GM10248 (cell line): ENCODE data around the gene SPECC1.
"Not testable (repeated sequence)": the region's sequence is repeated elsewhere in the genome, so short reads cannot be mapped to it uniquely, and the experiment has no call there.

ENCODE experiments used
- CTCF ChIA-PET: fragments of 300-600 bp; sonication (Branson Sonifier 250); formaldehyde crosslinking; extraction: SDS; loops from one replicate; lab custom pipeline; 2021; ENCODE audit warnings: antibody characterized with exemption; lab: Yijun Ruan, JAX
- POLR2A ChIA-PET: fragments of 350-650 bp; sonication (Branson Sonifier 250); formaldehyde crosslinking; extraction: SDS; loops from one replicate; lab custom pipeline; 2020; ENCODE audit warnings: antibody characterized with exemption; lab: Yijun Ruan, JAX
- DNase-seq: peaks from one replicate; pipeline ENCODE4 v3.0.0; 2012; ENCODE audit errors: extremely low spot score
- CTCF ChIP-seq: IDR thresholded peaks from 2 replicates; pipeline ENCODE4 v1.5.1; 2012; ENCODE audit warnings: mild to moderate bottlenecking, low read depth; ENCODE audit errors: extremely low read depth, missing control alignments, control extremely low read depth

Gene SPECC1

GRCh38 chr17:20095336-20096080 lies 86.3 kb downstream of the SPECC1 start:
- TF ChIP-seq CTCF, result no peak
- no peak for DNase-seq
- ChIA-PET CTCF (interaction anchor here (1.3 kb wide), 1 partner anchor 27 kb away, joined by 3 read pairs; no protein-coding TSS in a partner anchor), POLR2A (no interaction called here)

- no peak for TF ChIP-seq CTCF
- ChIA-PET POLR2A (no interaction called here), CTCF (interaction anchor here (1.1 to 1.2 kb wide), 2 partner anchors 8 to 88 kb away, joined by 3 to 4 read pairs; partner anchors contain the start of gene SPECC1)
- DNase-seq, result no peak
Observed at GRCh38 chr17:20096430-20096829, 87.3 kb downstream of the SPECC1 start.

- no peak for DNase-seq
- ChIA-PET POLR2A (no interaction called here), CTCF (interaction anchor here (1.1 to 1.2 kb wide), 2 partner anchors 7 to 89 kb away, joined by 3 to 4 read pairs; partner anchors contain the start of gene SPECC1)
- no peak for TF ChIP-seq CTCF
Observed at GRCh38 chr17:20097330-20097729, 88.2 kb downstream of the SPECC1 start.

- no peak for TF ChIP-seq CTCF
- no peak for DNase-seq
- POLR2A ChIA-PET, result no interaction called here
- CTCF ChIA-PET, result no interaction called here
Observed at GRCh38 chr17:20098314-20098713, 89.2 kb downstream of the SPECC1 start.

GRCh38 chr17:20100806-20101205 lies 91.6 kb downstream of the SPECC1 start:
- CTCF ChIA-PET, POLR2A ChIA-PET, DNase-seq: not testable (repeated sequence)

- POLR2A ChIA-PET, result interaction anchor here (0.6 kb wide), 1 partner anchor 206 kb away, joined by 7 read pairs; no protein-coding TSS in a partner anchor
- CTCF ChIA-PET, result interaction anchor here (0.9 to 1.4 kb wide), 3 partner anchors 7 to 111 kb away, joined by 3 to 4 read pairs (median 3); no protein-coding TSS in a partner anchor
- no peak for TF ChIP-seq CTCF
- no peak for DNase-seq
Observed at GRCh38 chr17:20103454-20104446, 94.6 kb downstream of the SPECC1 start.
